Thoracic aorta (tissue), 2 donors: Measurements from ENCODE around the gene NPR2. TPM values are rescaled to one million over a fixed set of nuclear protein-coding genes. Genes with fewer than 3 reads are reported as not detected.

Experiments
- ATAC-seq: fragments of 150-250 bp; one replicate; pipeline ENCODE4 v1.8.0; 2017; ENCODE audit warnings: low read depth; ENCODE audit not compliant: insufficient number of reproducible peaks, low FRiP score
- DNase-seq: peaks from one replicate; pipeline ENCODE4 v3.0.0-alpha.2; 2020; ENCODE audit warnings: low spot score
- H3K27ac ChIP-seq, 2 donors: fragments of 200-600 bp; sonication (generic); 1 replicate in 1 of 2; 2 replicates in 1 of 2; pipeline ENCODE4 v1.5.1; 2016; ENCODE audit warnings: mild to moderate bottlenecking in 2 of 2, moderate library complexity in 2 of 2
- H3K27me3 ChIP-seq: fragments of 200-600 bp; sonication (generic); replicated peaks from 2 replicates; pipeline ENCODE4 v1.6.0; 2016; ENCODE audit warnings: mild to moderate bottlenecking; ENCODE audit not compliant: insufficient read depth
- H3K36me3 ChIP-seq: fragments of 200-600 bp; sonication (generic); one replicate; pipeline ENCODE4 v1.5.1; 2016
- H3K4me1 ChIP-seq, 2 donors: fragments of 200-600 bp; sonication (generic); 1 replicate in 1 of 2; 2 replicates in 1 of 2; pipeline versions ENCODE4 v1.5.1 to v1.6.0; 2016; ENCODE audit warnings: low read depth in 2 of 2, mild to moderate bottlenecking in 1 of 2; ENCODE audit not compliant: control insufficient read depth in 1 of 2
- H3K4me3 ChIP-seq: fragments of 200-600 bp; sonication (generic); 2 replicates; pipeline ENCODE4 v1.5.1; 2016; ENCODE audit warnings: mild to moderate bottlenecking
- H3K9me3 ChIP-seq: fragments of 200-600 bp; sonication (generic); 2 replicates; pipeline ENCODE4 v1.5.1; 2016
- total RNA-seq, 2 donors: library from RNA; depleted of rRNA; stranded (reverse); fragments of >200 nt; gene quantifications; one replicate each; pipeline versions ENCODE4 v1.1.0 to v1.2.3, GENCODE V29; 2016
- TF ChIP-seq, protein P1 (sequence below): fragments of 200-600 bp; sonication (generic); IDR thresholded peaks from one replicate; pipeline ENCODE4 v1.5.1; 2019; ENCODE audit warnings: antibody characterized with exemption

NPR2 gene
- total RNA-seq, 2 donors from 2014 or later, result 30.8 to 38.2 TPM

DNA sequence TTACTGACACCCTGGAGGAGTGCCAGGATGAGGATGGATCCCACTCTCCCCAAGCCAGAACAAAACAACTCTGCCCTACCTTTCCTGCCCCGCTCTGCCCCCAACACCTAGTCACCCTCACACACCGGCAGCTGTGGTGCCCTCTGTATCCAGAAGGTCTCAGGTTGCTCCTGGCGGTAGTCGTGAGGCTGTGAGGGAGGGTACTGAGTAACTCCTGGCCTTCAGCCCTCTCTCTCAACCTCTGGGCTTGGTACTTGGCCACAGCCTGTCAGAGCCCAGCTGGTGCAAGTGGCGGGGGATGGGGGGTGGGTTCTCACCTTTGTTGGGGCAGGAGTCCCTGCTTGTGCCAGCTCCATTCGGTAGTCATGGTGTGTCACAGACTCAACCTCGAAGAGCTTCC is 18.7 kb downstream of the NPR2 start:
- TF ChIP-seq, protein P1, sequence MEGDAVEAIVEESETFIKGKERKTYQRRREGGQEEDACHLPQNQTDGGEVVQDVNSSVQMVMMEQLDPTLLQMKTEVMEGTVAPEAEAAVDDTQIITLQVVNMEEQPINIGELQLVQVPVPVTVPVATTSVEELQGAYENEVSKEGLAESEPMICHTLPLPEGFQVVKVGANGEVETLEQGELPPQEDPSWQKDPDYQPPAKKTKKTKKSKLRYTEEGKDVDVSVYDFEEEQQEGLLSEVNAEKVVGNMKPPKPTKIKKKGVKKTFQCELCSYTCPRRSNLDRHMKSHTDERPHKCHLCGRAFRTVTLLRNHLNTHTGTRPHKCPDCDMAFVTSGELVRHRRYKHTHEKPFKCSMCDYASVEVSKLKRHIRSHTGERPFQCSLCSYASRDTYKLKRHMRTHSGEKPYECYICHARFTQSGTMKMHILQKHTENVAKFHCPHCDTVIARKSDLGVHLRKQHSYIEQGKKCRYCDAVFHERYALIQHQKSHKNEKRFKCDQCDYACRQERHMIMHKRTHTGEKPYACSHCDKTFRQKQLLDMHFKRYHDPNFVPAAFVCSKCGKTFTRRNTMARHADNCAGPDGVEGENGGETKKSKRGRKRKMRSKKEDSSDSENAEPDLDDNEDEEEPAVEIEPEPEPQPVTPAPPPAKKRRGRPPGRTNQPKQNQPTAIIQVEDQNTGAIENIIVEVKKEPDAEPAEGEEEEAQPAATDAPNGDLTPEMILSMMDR, result no peak
- no peaks in the 10 kb centered on the region for H3K9me3 ChIP-seq
- ATAC-seq (no peak), DNase-seq (no peak)
- H3K36me3 ChIP-seq, result peaks cover 41% of the 10 kb centered on the region
- no peak overlapping the region for H3K4me3 ChIP-seq
- H3K4me1 ChIP-seq, result peaks cover 16 to 34% of the 10 kb centered on the region in 2 donors
- H3K27me3 ChIP-seq, result no peaks in the 10 kb centered on the region
- H3K27ac ChIP-seq, result no peak overlapping the region

DNA sequence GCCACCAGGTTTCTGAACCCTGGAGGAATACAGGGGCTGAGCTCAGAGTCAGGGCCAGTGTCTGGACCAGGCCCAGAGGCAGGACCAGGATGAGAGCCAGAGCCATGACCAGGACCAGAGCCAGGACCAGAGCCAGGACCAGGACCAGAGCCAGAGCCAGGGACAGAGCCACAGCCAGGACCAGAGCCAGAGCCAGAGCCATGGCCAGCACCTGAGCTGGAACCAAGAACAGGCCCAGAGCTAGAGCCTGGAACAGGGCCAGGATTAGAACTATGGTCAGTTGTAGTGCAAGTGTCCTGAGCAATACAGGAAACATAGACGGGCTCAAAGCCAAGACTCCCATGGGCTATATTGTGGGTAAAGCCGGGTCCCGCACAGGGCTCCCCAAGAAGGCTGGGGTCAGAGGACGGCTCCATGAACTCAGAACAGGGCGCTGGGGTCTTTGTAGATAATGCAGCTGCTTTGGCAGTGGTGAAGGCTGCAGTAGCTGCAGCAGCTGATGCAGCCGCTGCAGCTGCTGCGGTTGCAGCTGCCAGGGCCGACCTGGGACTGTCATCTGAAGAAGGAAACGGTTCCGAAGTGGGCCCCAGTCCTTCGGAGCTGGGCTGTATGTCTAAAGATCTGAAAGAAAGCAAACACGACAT is 20.1 kb downstream of the NPR2 start:
- ATAC-seq (no peak), DNase-seq (no peak)
- peaks cover 16 to 39% of the 10 kb centered on the region in 2 donors for H3K4me1 ChIP-seq
- peaks cover 28% of the 10 kb centered on the region for H3K36me3 ChIP-seq
- H3K4me3 ChIP-seq, result peak overlapping the region; percentile 73
- TF ChIP-seq, protein P1, result no peak
- H3K27me3 ChIP-seq, result no peaks in the 10 kb centered on the region
- no peaks in the 10 kb centered on the region for H3K9me3 ChIP-seq
- peak overlapping the region; percentile 85 to 87 for H3K27ac ChIP-seq

DNA sequence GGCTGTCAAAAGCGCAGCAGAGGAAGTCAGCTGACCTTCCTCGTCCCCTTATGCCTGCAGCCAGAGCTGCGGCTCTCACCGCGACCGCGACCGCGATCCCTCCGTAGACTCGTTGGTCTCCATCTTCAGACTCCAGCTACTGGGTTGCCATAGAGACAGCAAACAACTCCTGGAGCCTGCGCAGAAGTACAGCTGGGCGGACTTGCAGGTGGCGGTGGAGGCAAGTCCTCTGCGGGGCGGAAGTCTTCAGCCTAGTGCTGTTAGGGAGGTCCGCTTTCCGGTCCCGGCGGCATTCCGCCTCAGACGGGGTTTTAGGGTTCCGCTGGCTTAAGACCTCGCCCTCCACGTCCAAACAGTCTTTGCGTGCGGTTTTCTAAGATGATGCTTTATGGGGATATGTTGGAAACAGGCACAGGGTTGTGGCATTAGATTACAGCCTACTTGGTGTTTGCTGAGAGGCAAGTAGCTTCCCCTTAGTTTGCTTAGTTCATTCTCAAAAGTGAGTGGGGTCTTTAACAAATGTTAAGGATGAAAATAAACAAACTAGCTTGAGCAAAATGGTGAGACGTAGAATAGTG is 20.7 kb downstream of the NPR2 start, which contains the start of gene SPAG8:
Gene SPAG8, minus strand, starts transcription at position 238 of the 578 bp plus-strand sequence. Its CDS starts 115 bp downstream, at position 123.
- ATAC-seq (no peak), DNase-seq (peak; percentile 83)
- TF ChIP-seq, protein P1, result no peak
- Histone ChIP-seq H3K4me1 (peaks cover 16 to 39% of the 10 kb centered on the region in 2 donors), H3K27me3 (no peaks in the 10 kb centered on the region), H3K4me3 (peak within 1 kb of the TSS; percentile 73), H3K9me3 (no peaks in the 10 kb centered on the region), H3K36me3 (peaks cover 23% of the 10 kb centered on the region), H3K27ac (peak within 1 kb of the TSS; percentile 85 to 87)

DNA sequence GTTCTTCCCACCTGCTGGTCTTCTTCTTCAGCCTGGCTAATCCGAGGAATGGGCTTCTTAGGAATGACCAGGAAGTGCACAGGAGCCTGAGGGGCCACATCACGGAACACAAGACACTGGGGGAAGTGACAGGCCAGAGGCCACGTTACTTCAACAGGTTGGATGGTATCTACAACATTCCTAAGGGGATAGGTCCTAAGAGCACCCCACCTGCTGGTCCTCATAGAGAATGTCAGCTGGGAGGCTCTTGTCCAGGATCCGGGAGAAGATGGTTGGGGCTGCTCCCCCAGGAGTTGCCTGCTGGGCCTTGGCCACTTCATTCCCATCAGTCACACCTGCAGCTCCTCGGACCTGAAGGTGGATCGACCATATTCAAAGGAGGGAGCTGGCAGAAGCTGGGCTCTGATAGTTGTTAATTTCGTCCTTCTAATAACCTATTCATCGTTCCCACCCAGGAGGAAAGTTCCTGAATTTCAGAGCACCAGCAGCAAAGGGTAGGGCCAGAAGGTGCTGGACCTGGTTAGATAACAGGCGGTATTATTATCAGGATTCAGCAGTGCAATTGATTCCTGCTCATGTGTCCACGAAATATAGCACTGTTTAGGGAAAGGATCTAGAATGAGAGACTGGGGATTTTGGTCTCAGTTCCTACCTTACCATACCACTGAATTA is 22.2 kb downstream of the NPR2 start:
- H3K27ac ChIP-seq, result peak overlapping the region; percentile 88 to 91
- H3K4me3 ChIP-seq, result peak overlapping the region; percentile 85
- no peak for ATAC-seq
- peaks cover 9% of the 10 kb centered on the region for H3K36me3 ChIP-seq
- TF ChIP-seq, protein P1, result no peak
- no peaks in the 10 kb centered on the region for H3K9me3 ChIP-seq
- H3K27me3 ChIP-seq, result no peaks in the 10 kb centered on the region
- H3K4me1 ChIP-seq, result peaks cover 16 to 39% of the 10 kb centered on the region in 2 donors
- no peak for DNase-seq
